Dermis microvascular lymphatic vessel endothelial cell (primary cell): ENCODE results near the gene FEN1. TPM values are rescaled to one million over a fixed set of nuclear protein-coding genes. Genes with fewer than 3 reads are reported as not detected.
A peak's percentile ranks its signal among the peaks of the same experiment; 100 is the strongest.

ENCODE experiments used
- DNase-seq, 2 donors: peaks; one replicate each; pipeline versions ENCODE4 v3.0.0 to v3.0.0-alpha.2; 2010; ENCODE audit warnings: low read depth in 2 of 2
- total RNA-seq: library from RNA; depleted of rRNA; stranded (reverse); fragments of >200 nt; gene quantifications from 2 replicates; pipeline ENCODE4 v1.2.1, GENCODE V29; 2014

The FEN1 gene
- total RNA-seq, 1 donor from 2014 or later: 30.8 TPM

DNA sequence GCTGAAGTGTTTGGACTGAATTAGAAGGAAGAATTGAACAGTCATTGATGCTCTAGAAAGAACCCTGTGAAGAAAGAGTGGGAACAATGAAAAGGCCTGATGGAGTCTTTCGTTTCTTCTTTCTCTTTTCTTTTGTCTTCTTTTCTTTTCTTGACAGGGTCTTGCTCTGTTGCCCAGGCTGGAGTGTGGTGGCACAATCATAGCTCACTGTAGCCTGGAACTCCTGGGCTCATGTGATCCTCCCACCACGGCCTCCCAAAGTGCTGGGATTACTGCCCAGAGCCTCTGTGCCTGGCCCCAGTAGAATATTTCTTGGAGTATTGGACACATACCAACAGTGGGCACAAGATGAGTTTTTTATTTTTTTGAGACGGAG is 1.1 kb downstream of the FEN1 start:
- no peak for DNase-seq

DNA sequence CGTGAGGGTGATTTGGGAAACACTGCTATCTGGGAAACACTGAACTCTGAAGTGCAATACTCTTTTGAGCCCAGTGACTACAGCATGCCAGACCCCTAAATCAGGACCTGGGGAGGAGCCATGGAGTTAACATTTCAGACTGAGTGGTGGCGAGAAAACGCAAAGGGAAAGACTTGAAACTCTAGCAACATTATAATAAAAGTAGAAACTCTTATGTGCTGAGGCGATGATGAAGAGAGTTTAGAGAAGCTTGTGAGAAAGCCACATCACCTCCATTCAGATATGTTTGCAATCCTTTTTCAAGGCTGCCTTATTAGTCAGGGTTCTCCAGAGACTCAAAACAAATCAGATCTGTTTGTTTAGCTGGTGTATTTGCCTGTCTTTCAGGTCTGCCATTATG is 1.9 kb downstream of the FEN1 start:
- DNase-seq: no peak

DNA sequence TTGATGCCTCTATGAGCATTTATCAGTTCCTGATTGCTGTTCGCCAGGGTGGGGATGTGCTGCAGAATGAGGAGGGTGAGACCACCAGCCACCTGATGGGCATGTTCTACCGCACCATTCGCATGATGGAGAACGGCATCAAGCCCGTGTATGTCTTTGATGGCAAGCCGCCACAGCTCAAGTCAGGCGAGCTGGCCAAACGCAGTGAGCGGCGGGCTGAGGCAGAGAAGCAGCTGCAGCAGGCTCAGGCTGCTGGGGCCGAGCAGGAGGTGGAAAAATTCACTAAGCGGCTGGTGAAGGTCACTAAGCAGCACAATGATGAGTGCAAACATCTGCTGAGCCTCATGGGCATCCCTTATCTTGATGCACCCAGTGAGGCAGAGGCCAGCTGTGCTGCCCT is 2.7 kb downstream of the FEN1 start:
- no peak for DNase-seq

DNA sequence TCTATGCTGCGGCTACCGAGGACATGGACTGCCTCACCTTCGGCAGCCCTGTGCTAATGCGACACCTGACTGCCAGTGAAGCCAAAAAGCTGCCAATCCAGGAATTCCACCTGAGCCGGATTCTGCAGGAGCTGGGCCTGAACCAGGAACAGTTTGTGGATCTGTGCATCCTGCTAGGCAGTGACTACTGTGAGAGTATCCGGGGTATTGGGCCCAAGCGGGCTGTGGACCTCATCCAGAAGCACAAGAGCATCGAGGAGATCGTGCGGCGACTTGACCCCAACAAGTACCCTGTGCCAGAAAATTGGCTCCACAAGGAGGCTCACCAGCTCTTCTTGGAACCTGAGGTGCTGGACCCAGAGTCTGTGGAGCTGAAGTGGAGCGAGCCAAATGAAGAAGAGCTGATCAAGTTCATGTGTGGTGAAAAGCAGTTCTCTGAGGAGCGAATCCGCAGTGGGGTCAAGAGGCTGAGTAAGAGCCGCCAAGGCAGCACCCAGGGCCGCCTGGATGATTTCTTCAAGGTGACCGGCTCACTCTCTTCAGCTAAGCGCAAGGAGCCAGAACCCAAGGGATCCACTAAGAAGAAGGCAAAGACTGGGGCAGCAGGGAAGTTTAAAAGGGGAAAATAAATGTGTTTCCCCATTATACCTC is 3.3 kb downstream of the FEN1 start:
- no peak for DNase-seq

DNA sequence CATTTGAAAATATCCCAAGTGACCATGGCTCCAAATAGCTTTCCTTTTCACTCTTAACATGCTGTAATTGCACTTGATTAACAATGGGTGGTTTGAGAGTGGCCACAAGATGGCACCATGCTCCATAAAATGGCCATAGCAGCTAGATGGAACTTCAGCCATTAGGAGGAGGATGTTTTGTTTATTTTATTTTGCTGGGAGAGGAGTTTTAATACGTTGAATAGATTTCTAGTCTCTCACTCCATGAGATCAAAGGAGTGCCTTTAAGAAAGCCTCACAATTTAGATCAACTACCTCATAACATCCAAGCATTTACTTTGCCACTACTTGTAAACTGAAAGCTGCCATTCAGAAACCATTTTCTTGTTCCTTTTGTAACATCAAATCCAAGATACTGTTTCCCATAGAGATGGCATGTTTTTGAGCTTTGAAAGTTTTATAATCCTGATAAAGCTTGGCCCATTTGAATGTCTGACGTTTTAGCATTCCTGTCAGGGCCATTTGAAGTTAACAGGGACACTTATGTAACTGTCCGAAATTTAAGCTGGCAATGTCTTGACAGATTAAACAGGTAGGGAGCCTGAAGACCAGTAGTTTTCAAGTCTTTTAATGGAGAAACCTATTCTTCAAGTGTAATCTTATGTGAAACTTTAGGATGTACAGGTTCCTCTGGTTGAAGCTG is 4.7 kb downstream of the FEN1 start:
- DNase-seq: peak; percentile 86 to 89

DNA sequence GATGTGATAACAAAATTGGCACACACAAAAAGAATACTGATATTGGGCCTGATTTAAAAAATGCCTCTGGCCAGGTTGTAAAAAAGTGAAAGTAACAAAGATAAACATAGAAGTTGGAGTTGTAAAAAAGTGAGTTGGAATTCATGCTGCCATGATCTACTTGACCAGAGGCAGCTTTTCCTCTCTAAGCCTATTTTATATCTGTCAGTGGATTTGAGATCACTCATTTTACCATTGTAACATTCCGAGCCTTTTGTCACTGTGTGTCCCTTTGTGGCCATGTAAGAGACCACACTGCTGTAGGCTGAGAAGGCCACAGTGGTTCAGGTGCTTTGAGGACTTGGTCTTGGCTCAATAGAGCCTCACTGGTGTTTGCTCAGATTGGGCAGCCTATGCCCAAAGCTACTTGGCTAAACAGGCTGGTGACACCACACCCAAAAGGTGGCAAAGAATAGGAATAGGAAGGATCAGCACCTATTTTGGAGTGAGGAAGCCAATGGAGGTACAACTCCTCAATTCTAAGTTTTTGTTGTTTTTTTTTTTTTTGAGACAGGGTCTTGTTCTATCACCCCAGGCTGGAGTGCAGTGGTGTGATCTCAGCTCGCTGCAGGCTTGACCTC is 7.1 kb downstream of the FEN1 start:
- no peak for DNase-seq

DNA sequence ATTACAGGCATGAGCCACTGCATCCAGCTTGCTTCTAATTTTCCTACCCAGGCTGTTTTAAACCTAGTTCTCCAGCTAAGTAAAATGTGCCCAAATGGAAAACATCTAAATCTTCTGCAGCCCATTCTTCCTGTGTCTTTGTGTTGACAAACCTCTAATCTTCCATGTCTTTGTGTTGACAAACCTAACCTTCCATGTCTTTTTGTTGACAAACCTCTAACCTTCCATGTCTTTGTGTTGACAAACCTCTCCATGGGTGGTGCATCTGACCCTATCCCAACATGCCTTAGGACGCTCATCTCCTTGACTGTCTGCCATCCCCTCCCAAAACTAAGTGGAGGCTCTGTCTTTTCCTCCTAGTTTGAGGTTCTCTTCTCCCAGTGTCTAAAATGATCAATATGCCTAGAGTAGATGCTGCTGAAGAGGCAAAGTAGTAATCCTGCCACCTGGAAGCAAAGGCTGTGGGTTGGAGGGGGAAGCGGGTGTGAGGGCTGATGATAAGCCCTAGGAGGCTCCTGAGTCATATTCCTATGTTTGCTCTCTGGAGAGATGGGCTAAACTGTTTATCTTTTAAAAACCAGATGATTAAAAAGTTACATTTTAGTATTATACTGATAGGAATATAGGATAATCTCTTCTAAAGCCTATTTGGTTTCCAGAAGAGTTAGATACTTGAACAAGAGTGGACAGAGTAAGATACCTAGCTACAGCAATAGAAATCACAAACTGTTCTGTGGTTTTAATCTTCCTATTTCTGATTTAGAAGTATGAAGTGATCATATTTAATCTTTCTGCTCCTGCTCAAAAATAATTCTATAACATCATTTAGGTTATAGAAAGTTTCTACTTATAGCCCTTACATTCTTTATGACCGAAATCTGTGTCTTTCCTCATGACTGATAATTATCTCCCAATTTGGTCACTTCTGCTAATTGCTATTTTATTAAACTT is 7.9 kb downstream of the FEN1 start:
- no peak for DNase-seq

DNA sequence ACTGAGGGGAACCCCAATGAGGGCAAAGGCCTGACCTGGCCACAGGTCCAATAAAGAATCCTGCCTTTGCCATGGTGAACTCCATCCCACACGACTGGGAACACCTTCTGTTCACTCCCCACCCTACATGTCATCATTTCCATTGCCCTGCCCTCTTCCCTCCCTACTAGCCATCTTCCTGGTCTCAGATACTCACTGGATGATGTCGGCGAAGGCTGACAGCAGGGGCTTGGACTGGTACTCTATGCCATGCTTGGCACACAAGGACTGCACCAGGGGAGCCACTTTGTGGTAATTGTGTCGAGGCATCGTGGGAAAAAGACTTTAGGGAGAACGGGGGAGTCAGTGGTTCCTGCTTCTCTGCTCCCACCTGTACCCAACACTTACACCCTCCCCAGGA is 9.9 kb downstream of the FEN1 start:
- no peak for DNase-seq

DNA sequence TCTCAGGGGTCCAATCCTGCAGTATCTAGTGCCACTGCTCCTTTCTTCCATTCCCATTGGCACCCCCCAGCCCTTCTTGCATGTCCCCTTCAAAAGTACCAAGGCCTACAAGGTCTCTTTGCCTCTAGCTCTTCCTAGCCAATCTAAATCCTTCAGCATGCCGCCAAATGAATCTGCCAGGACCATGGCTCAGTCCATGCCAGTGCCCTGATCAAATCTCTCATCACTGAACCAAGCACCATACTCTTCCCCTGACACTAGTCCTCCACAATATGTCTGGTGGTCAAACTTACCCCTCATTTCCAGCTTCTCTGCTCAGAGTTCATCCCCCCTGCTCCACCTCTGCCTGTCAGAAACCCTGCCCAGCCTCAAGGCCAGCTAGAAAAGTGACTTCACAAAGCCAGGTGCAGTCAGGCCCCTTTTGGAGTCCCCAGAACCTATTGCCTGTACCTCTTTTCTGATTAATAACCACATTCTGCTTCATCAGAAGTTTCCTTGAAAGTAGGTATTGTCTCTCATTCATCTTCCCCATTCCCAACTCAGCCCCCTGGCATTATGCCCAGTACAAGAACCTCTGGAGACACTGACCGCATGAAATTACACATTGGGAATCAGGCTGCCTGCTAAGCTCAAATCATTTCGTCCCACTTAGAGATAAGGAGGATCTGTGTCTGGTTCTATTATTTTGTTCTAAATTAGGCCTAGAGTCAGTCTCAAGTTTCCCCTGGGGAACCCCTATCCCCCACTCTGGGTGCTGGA is 11.4 kb downstream of the FEN1 start:
- no peak for DNase-seq

DNA sequence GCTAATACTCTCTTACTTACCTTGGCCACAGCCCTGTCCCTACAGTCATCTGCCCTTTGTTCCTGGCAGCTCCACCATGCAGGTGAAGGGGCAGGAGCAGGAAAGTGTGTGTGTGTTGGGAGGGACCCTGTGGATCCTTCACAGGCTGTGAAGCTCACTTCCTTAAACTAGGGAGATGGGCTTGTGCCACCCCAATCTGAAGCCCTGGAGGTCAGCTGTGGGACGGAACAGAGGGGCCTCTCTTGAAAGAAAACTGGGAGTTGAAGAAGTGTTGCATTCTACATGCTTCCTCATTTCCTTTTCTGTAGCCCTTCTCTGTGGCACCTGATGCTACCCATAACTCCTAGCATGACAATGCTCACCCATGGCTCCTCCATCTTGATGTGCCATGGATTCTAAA is 12.4 kb downstream of the FEN1 start:
- no peak for DNase-seq

DNA sequence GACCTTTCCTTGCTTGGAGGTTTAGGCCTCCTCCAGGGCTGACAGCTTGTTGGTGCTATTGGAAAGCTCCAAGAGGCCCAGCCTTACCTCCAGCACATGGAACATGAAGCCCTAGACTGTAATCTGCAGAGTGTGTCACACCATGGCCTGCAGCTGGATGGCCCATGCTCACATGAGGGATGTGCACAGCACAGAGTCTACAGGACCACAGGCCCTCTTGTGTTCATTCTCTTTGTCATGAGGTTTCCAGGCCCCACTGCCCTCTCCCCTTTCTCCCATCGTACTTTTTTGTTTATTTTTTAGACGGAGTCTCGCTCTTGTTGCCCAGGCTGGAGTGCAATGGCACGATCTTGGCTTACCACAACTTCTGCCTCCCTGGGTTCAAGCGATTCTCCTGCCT is 14.1 kb downstream of the FEN1 start:
- DNase-seq: no peak

DNA sequence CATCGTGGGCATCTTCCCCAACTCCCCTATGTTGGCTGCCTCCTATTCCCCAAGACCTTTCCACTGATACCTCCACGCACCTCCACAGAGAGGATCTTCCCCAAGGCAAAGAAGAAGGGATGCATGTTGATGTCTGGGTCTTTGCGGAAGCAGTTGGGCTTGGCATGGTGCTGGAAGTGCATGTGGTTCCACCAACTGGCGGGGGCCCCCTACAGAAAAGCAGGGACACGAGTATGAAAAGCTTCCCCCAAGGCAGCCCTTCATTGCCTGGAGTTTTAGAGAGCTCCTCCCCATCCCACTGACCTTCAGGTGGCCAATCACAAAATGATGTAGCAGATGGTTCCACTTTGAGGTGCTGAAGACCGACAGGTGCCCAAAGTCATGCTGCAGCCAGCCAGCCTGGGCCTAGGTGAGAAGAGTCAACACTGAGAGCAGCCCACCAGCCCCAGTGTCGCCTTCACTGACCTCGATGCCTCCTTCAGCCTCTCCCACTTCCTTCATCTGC is 18.0 kb downstream of the FEN1 start:
- DNase-seq: no peak

DNA sequence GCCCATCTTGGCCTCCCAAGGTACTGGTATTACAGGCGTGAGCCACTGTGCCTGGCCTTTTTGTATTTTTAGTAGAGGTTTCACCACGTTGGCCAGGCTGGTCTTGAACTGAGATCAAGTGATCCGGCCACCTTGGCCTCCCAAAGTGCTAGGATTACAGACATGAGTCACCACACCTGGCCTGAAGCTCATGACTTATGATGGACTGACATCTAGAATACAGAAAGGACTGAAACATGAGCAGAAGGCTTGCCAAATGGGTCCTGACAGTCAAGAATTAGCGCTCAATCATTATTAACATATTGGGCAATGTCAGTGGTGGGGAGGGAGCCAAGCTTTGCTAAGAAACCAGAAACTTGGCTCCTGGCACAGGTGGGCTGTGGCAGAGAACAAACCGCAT is 19.1 kb downstream of the FEN1 start:
- no peak for DNase-seq

DNA sequence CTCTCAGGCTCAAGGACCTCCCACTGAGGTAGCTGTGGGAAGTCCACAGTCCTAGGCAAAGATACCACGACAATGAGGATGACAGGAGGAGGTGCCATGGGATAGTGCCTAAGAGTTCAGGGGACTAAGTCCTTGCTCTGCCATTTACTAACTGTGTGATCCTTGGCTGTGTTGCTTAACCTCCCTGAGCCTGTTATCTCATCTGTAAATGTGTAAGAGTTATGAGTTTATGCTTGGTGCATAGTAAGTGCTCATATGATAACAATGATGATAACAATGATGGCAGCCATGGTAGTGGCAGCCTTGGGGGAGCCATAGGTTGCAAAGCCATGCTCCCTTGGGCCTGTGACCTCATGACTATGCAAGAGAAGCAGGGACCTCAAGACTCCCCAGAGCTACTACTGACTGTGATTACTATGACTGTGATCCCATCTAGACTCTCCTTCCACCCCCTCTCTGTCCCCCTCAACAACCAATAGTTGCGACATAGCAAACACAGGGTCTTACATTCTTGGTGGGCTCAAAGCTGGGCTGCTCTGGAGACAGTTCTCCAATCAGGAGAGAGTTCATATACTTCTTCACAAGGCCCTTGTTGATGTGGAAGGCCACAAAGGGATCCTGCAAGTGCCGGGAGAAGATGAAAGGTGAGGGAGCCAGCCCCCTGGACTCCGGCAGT is 20.2 kb downstream of the FEN1 start:
- no peak for DNase-seq

DNA sequence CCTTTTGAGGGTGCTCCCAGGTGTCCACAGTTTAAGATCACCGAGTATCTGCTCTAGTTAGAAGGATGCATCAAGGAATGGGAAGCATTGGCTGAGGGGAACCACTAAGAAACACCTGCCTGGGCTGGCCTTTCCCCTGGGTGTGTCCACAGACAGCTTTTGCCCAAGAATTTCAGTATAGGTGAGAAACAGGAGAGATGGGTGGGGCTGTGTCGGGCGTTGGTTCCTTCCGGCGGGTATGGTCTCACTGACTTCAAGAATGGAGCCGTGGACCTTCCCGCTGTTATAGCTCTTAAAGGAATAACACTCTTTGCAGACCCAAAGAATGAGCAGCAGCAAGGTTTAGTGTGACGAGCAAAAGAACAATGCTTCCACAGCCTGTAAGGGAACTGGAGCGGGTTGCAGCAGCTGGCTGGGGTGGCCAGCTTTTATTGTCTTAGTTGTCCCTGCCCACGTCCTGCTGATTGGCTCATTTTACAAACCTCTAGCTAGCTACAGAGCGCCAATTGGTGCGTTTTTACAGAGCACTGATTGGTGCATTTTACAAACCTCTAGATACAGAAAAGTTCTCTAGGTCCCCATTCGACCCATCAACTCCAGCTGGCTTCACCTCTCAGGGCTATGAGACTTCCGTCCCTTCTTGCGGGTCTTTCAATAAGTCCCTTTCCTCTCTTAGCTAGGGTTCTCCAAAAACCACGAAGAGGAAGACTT is 21.7 kb downstream of the FEN1 start:
- DNase-seq: peak in 1 of 2 donors; percentile 54

DNA sequence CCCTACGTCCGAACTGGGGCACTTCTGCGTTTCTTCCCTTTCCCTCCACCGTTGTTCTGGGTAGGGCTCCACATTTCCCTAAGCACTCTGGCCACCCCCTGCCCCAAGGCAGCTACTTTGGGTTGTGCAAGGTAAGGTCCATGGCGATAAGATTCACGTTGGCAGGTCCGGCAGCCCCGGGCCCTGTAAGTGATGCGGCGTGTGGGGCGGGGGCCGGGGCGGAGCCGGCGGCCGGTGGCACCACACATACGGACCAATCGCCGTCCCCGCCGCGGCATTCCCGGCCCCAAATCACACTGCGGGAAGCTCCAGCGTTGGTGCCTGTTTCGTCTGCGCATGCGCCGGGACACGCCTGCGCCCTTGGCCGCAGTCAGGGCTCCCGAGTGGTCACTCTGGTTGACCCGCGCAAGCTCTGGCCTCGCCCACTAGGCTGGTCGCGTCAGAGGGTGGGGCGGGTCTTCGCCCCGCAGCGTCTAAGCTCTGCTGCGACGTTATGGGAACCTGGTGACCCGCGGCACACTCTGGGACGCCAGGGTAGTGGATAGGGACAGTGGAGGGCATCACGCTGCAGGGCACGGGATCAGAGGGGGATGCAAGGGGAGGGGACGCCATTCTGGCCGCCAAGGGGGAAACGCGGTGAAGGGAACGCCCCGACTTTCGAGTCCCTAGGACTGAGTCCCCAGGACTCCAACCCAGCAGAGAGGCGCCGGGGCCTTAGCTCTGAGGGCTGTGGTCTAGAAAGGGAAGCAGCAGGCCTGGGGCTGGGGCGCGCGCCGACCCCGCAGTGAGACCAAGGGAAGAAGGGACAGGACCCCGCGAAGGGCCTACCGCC is 22.5 kb downstream of the FEN1 start:
- DNase-seq: peak; percentile 95 to 98

DNA sequence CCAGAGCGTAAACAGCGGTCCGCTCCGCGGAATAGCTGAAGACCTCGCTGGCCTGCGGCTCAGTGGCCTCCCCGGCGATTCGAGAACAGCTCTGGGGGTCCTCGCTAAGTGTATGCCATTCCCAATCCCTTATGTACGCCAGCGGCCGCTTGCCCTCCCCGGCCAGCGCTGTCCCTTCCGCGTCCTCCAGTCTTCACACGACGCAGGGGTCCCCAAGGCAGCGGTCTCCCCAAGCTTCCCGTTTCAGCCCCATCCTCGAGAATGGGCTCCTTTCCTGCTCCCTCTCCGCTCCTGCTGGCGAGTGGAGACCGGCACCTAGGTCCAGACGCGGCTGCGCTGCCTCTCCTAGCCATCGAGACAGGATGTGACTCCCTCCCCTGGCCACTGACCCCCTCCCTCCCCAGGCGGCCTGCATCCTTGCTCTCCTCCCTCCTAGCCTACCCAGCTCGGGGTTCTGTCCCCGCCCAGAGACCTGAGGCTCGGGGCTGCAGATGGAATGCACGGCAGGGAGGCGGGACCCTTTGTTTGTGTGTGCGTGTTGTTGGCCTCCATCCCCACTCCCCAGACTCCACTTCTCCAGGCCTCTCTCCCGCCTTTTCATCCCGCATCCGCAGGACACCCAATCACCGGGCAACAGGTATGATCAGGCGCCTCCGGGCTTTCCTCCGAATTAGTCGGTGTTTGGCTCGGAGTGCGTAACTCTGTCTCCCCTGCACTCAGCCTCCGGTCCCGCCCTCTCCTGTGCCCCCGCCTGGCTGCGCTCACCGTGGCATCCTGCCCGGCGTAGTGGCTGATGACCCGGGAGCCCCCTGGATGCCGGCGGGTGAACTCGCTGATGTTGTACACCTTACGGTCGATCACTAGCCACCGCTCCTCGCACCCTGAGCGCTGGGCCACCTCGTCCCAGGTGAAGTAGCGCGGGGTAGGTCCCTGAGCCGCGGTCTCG is 23.4 kb downstream of the FEN1 start:
- DNase-seq: peak in 1 of 2 donors; percentile 77
